Fibroblast of villous mesenchyme (primary cell): ENCODE measurements around the gene SLC38A8. TPM values are rescaled to one million over a fixed set of nuclear protein-coding genes. Genes with fewer than 3 reads are reported as not detected.

Experiments
- DNase-seq: peaks from one replicate; pipeline ENCODE4 v3.0.0-alpha.2; 2010; ENCODE audit warnings: low read depth
- H3K4me3 ChIP-seq: 2 replicates; pipeline ENCODE4 v1.5.1; 2011; ENCODE audit warnings: low read depth, mild to moderate bottlenecking, low read length
- CTCF ChIP-seq: IDR thresholded peaks from 2 replicates; pipeline ENCODE4 v1.5.1; 2012; ENCODE audit warnings: low read depth, mild to moderate bottlenecking, low read length; ENCODE audit not compliant: insufficient read depth
- total RNA-seq: library from RNA; depleted of rRNA; stranded (reverse); fragments of >200 nt; gene quantifications from 2 replicates; pipeline ENCODE4 v1.2.3, GENCODE V29; 2012

SLC38A8 gene
- total RNA-seq, 1 donor: not detected

- DNase-seq: no peak
- no peak for TF ChIP-seq CTCF
- no peak overlapping the region for H3K4me3 ChIP-seq
Observed at GRCh38 chr16:83966153-83966696, 76.4 kb downstream of the SLC38A8 start.

DNA sequence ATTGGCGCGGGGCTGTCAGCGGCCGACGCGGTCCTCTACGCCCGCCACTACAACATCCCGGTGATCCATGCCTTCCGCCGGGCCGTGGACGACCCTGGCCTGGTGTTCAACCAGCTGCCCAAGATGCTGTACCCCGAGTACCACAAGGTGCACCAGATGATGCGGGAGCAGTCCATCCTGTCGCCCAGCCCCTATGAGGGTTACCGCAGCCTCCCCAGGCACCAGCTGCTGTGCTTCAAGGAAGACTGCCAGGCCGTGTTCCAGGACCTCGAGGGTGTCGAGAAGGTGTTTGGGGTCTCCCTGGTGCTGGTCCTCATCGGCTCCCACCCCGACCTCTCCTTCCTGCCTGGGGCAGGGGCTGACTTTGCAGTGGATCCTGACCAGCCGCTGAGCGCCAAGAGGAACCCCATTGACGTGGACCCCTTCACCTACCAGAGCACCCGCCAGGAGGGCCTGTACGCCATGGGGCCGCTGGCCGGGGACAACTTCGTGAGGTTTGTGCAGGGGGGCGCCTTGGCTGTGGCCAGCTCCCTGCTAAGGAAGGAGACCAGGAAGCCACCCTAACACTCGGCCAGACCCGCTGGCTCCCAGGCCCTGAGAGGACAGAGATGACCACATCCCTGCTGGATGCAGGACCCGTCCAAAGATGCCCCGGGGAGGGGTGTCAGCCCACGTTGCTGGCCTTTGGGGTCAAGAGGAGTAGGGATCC lies 77.0 kb downstream of the SLC38A8 start:
- no peak for DNase-seq
- H3K4me3 ChIP-seq: no peak overlapping the region
- TF ChIP-seq CTCF: no peak

GRCh38 chr16:83964684-83965443 lies 77.7 kb downstream of the SLC38A8 start:
- TF ChIP-seq CTCF: no peak
- no peak for DNase-seq

GRCh38 chr16:83963277-83964119 lies 79.1 kb downstream of the SLC38A8 start:
- no peak overlapping the region for H3K4me3 ChIP-seq
- DNase-seq: no peak
- TF ChIP-seq CTCF: no peak

More at GRCh38 chr16:83964684-83965443, 77.7 kb downstream of the SLC38A8 start:
- H3K4me3 ChIP-seq: no peak overlapping the region

DNA sequence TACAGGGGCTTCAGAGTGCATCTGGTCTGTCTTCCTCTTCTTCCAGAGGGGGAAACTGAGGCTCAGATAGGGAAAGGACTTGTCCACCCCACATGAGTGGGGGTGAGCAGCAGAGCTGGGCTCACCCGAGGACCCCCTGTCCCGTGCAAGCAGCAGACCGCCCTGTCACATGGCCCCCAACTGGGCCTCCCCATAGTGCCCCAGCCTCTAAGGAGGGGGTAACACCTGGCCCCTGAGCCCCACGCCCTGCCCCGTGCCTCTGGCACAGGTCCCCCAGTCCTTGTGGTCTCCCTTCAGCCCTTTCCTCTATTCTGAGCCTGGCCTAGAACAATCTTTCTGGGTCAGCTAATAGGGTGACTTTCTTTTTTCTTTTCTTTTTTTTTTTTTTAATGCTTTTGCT lies 81.0 kb downstream of the SLC38A8 start:
- no peak overlapping the region for H3K4me3 ChIP-seq
- DNase-seq: no peak
- no peak for TF ChIP-seq CTCF

- H3K4me3 ChIP-seq: no peak overlapping the region
- no peak for TF ChIP-seq CTCF
- DNase-seq: no peak
Observed at GRCh38 chr16:83960521-83961249, 81.9 kb downstream of the SLC38A8 start.
